SK-N-SH (cell line): ENCODE data around the gene FLACC1. TPM values are rescaled to one million over a fixed set of nuclear protein-coding genes. Genes with fewer than 3 reads are reported as not detected.

Source experiments
- CTCF ChIA-PET: fragments of 300-600, 350-600 bp; formaldehyde crosslinking; extraction: SDS; loops from one replicate; lab custom pipeline; 2021; lab: Yijun Ruan, JAX
- POLR2A ChIA-PET: fragments of 350-600 bp; sonication (Branson Sonifier 250); formaldehyde crosslinking; extraction: SDS; loops from one replicate; lab custom pipeline; 2020; ENCODE audit warnings: antibody characterized with exemption, inconsistent platforms; lab: Yijun Ruan, JAX
- DNase-seq: peaks from one replicate; pipeline ENCODE4 v3.0.0; 2012
- H2AFZ ChIP-seq: fragments of 200-600 bp; sonication (generic); 2 replicates; pipeline ENCODE4 v1.8.1; 2016; ENCODE audit warnings: antibody characterized with exemption, mild to moderate bottlenecking, low read depth
- H3F3A ChIP-seq: fragments of 200-600 bp; sonication (generic); replicated peaks from 2 replicates; pipeline ENCODE3; 2016; ENCODE audit warnings: antibody characterized with exemption, mild to moderate bottlenecking; ENCODE audit not compliant: insufficient read depth
- H3K27ac ChIP-seq, 2 experiments: fragments of 200-500 bp in 1 of 2; fragments of 200-600 bp in 1 of 2; sonication (Bioruptor generic) in 1 of 2; sonication (generic), shearing (Covaris generic) in 1 of 2; 2 replicates each; pipeline versions ENCODE4 v1.5.1 to v1.6.1; 2014 to 2016; ENCODE audit warnings: low read depth in 2 of 2, inconsistent platforms in 1 of 2, low read length in 1 of 2, mild to moderate bottlenecking in 1 of 2, mixed read lengths in 1 of 2
- H3K27me3 ChIP-seq: fragments of 200-600 bp; sonication (generic), shearing (Covaris generic); 2 replicates; pipeline ENCODE4 v1.6.1; 2016; ENCODE audit warnings: mixed run types; ENCODE audit not compliant: insufficient read depth
- H3K36me3 ChIP-seq, 2 experiments: fragments of 200-500 bp in 1 of 2; fragments of 200-600 bp in 1 of 2; sonication (Bioruptor generic) in 1 of 2; sonication (generic) in 1 of 2; replicated peaks in 1 of 2; 2 replicates each; pipeline versions ENCODE3 to v1.5.1; 2014 to 2016; ENCODE audit warnings: low read length in 1 of 2, mild to moderate bottlenecking in 1 of 2; ENCODE audit not compliant: insufficient read depth in 2 of 2, control insufficient read depth in 1 of 2
- H3K4me1 ChIP-seq, 2 experiments: fragments of 200-500 bp in 1 of 2; fragments of 200-600 bp in 1 of 2; sonication (Bioruptor generic) in 1 of 2; sonication (generic), shearing (Covaris generic) in 1 of 2; 2 replicates each; pipeline versions ENCODE4 v1.5.1 to v1.6.1; 2014 to 2016; ENCODE audit warnings: low read depth in 1 of 2, low read length in 1 of 2, mixed run types in 1 of 2; ENCODE audit not compliant: insufficient read depth in 2 of 2, control insufficient read depth in 1 of 2
- H3K4me2 ChIP-seq: fragments of 200-600 bp; sonication (generic), shearing (Covaris generic); 2 replicates; pipeline ENCODE4 v1.6.1; 2017; ENCODE audit warnings: mixed run types
- H3K4me3 ChIP-seq, 2 experiments: fragments of 200-500 bp in 1 of 2; fragments of 200-600 bp in 1 of 2; sonication (Bioruptor generic) in 1 of 2; sonication (generic), shearing (Covaris generic) in 1 of 2; 2 replicates each; pipeline versions ENCODE4 v1.5.1 to v1.8.1; 2014 to 2016; ENCODE audit warnings: low read depth in 2 of 2, inconsistent platforms in 1 of 2, low read length in 1 of 2, mild to moderate bottlenecking in 1 of 2, mixed read lengths in 1 of 2, moderate library complexity in 1 of 2
- H3K79me2 ChIP-seq: fragments of 200-600 bp; sonication (generic); 2 replicates; pipeline ENCODE4 v1.8.1; 2017; ENCODE audit warnings: mild to moderate bottlenecking; ENCODE audit not compliant: insufficient read depth
- H3K9ac ChIP-seq: fragments of 200-600 bp; sonication (generic); 2 replicates; pipeline ENCODE4 v1.6.1; 2017; ENCODE audit warnings: mixed run types
- H3K9me2 ChIP-seq: fragments of 200-600 bp; sonication (generic); 2 replicates; pipeline ENCODE4 v1.6.1; 2017; ENCODE audit warnings: mixed run types
- H3K9me3 ChIP-seq: fragments of 200-600 bp; sonication (generic); 2 replicates; pipeline ENCODE4 v1.6.1; 2017; ENCODE audit warnings: mixed run types, mild to moderate bottlenecking, moderate library complexity
- H4K20me1 ChIP-seq: fragments of 200-600 bp; sonication (generic); 2 replicates; pipeline ENCODE4 v1.6.1; 2017; ENCODE audit warnings: mild to moderate bottlenecking, mixed run types; ENCODE audit not compliant: insufficient read depth
- CTCF ChIP-seq: fragments of 200-600 bp; sonication (generic); IDR thresholded peaks from 2 replicates; pipeline ENCODE4 v1.6.1; 2017; ENCODE audit warnings: antibody characterized with exemption, mild to moderate bottlenecking, moderate library complexity
- EP300 ChIP-seq, 2 experiments: IDR thresholded peaks; 2 replicates each; pipeline versions ENCODE4 v1.4.0 to v1.6.1; 2012; ENCODE audit warnings: borderline replicate concordance in 1 of 2, low read depth in 1 of 2, low read length in 1 of 2
- EZH2phosphoT487 ChIP-seq: fragments of 200-600 bp; sonication (generic); IDR thresholded peaks from 2 replicates; pipeline ENCODE4 v1.6.1; 2017; ENCODE audit warnings: low read depth, mixed run types, mild to moderate bottlenecking, antibody characterized with exemption, moderate library complexity, borderline replicate concordance
- FOXJ3 ChIP-seq: sonication (generic); formaldehyde crosslinking; IDR thresholded peaks from 2 replicates; pipeline ENCODE4 v1.5.1; 2020; ENCODE audit warnings: mild to moderate bottlenecking, missing genetic modification reagents
- IRF3 ChIP-seq: fragments of 150-350 bp; IDR thresholded peaks from 2 replicates; pipeline ENCODE4 v1.6.1; 2016; ENCODE audit warnings: mild to moderate bottlenecking, low read depth, low read length
- JUND ChIP-seq: IDR thresholded peaks from 2 replicates; pipeline ENCODE4 v1.4.0; 2012
- MEF2A ChIP-seq: IDR thresholded peaks from 2 replicates; pipeline ENCODE4 v1.4.0; 2012; ENCODE audit warnings: low read depth, borderline replicate concordance
- MXI1 ChIP-seq: IDR thresholded peaks from 2 replicates; pipeline ENCODE4 v1.6.1; 2012; ENCODE audit warnings: mild to moderate bottlenecking, low read depth, low read length, improper control_type of control experiment
- POLR2AphosphoS5 ChIP-seq: IDR thresholded peaks from 2 replicates; pipeline ENCODE4 v1.6.1; 2012; ENCODE audit warnings: low read depth, low read length
- RAD21 ChIP-seq: IDR thresholded peaks from 2 replicates; pipeline ENCODE4 v1.6.1; 2012; ENCODE audit warnings: mild to moderate bottlenecking, low read length
- RCOR1 ChIP-seq: fragments of 150-350 bp; IDR thresholded peaks from 2 replicates; pipeline ENCODE4 v1.6.1; 2017; ENCODE audit warnings: antibody characterized with exemption, low read length
- REST ChIP-seq: IDR thresholded peaks from 2 replicates; pipeline ENCODE4 v1.6.1; 2012; ENCODE audit warnings: mild to moderate bottlenecking, low read depth, low read length, moderate library complexity
- RFX5 ChIP-seq: IDR thresholded peaks from 2 replicates; pipeline ENCODE4 v1.6.1; 2012; ENCODE audit warnings: mild to moderate bottlenecking, improper control_type of control experiment, low read length
- RXRA ChIP-seq: IDR thresholded peaks from 2 replicates; pipeline ENCODE4 v1.4.0; 2012; ENCODE audit warnings: low read depth, mild to moderate bottlenecking, borderline replicate concordance
- TAF1 ChIP-seq: IDR thresholded peaks from 2 replicates; pipeline ENCODE4 v1.6.1; 2012; ENCODE audit warnings: low read depth, mild to moderate bottlenecking, low read length, moderate library complexity, borderline replicate concordance
- TCF12 ChIP-seq: IDR thresholded peaks from 2 replicates; pipeline ENCODE4 v1.4.0; 2012
- YY1 ChIP-seq: IDR thresholded peaks from 2 replicates; pipeline ENCODE4 v1.4.0; 2012; ENCODE audit warnings: low read depth, mild to moderate bottlenecking
- WGBS: methylation state at CpG from one replicate; pipeline ENCODE4 v1.1.6; 2017; ENCODE audit warnings: low lambda C conversion rate; 5-methylcytosine and 5-hydroxymethylcytosine counted together
- polyA plus RNA-seq, 3 experiments: library from polyadenylated mRNA; depleted of rRNA; stranded (reverse); fragments of >200 nt; gene quantifications; 2 replicates each; pipeline ENCODE4 v1.2.3, GENCODE V29; 2012

FLACC1 gene
- polyA plus RNA-seq, 1 of the 3 experiments (the other 2 are of a cell fraction) = 0.35 TPM

GRCh38 chr2:201377218-201377617 is 20.1 kb upstream of the FLACC1 start:
- CTCF ChIA-PET = interaction anchor here (0.6 to 1.4 kb wide), 2 partner anchors 14 to 256 kb away, joined by 3 to 8 read pairs; no protein-coding TSS in a partner anchor

GRCh38 chr2:201369775-201370174 is 12.6 kb upstream of the FLACC1 start:
- peaks cover 8% of the 10 kb centered on the region; the same call in 1 of the 2 replicates for H3K9me3 ChIP-seq
- H3K9me2 ChIP-seq = no peaks in the 10 kb centered on the region
- peaks cover 13% of the 10 kb centered on the region for H3F3A ChIP-seq
- no peak overlapping the region for H3K4me3 ChIP-seq
- WGBS = 78% methylated on average over 9 of the region's 11 CpGs
- ChIA-PET CTCF (no interaction called here), POLR2A (no interaction called here)
- no peak overlapping the region for H3K4me2 ChIP-seq
- no peak overlapping the region for H3K27ac ChIP-seq
- no peaks in the 10 kb centered on the region for H4K20me1 ChIP-seq
- no peak overlapping the region for H3K9ac ChIP-seq
- DNase-seq = no peak
- peaks cover 0 to 23% of the 10 kb centered on the region in 2 experiments for H3K36me3 ChIP-seq
- H3K79me2 ChIP-seq = no peaks in the 10 kb centered on the region
- no peak overlapping the region for H2AFZ ChIP-seq
- no peaks in the 10 kb centered on the region for H3K27me3 ChIP-seq
- no peaks in the 10 kb centered on the region for H3K4me1 ChIP-seq
- TF ChIP-seq JUND = no peak
- no peak for TF ChIP-seq IRF3
- TF ChIP-seq RCOR1 = no peak
- TF ChIP-seq REST = no peak
- no peak for TF ChIP-seq CTCF
- no peak for TF ChIP-seq YY1
- no peak for TF ChIP-seq RFX5
- no peak for TF ChIP-seq RAD21

More at GRCh38 chr2:201377218-201377617, 20.1 kb upstream of the FLACC1 start:
- H3F3A ChIP-seq = peaks cover 14% of the 10 kb centered on the region
- H3K36me3 ChIP-seq = peaks cover 26 to 50% of the 10 kb centered on the region in 2 experiments
- H3K79me2 ChIP-seq = no peaks in the 10 kb centered on the region
- TF ChIP-seq FOXJ3 (CRISPR knock-in tag) (no peak), MEF2A (no peak), RCOR1 (no peak), TAF1 (no peak), TCF12 (no peak), CTCF (no peak), MXI1 (no peak), POLR2AphosphoS5 (no peak), RAD21 (no peak), EZH2phosphoT487 (no peak), EP300 (IDR thresholded peaks at IDR 0.05; ENCODE audit: borderline replicate concordance in 1 of 2, low read depth in 1 of 2, low read length in 1 of 2) (no peak), RXRA (no peak)
- no peak for DNase-seq
- no peak overlapping the region for H3K4me3 ChIP-seq
- WGBS = 97% methylated on average over 3 of the region's 3 CpGs
- peaks cover 0 to 2% of the 10 kb centered on the region in 2 experiments; a peak in 2 of 4 replicates for H3K4me1 ChIP-seq
- H3K9ac ChIP-seq = no peak overlapping the region
- no peak overlapping the region for H2AFZ ChIP-seq
- no peaks in the 10 kb centered on the region for H3K9me2 ChIP-seq
- POLR2A ChIA-PET = no interaction called here
- no peak overlapping the region for H3K4me2 ChIP-seq
- H4K20me1 ChIP-seq = no peaks in the 10 kb centered on the region
- H3K27me3 ChIP-seq = no peaks in the 10 kb centered on the region
- no peaks in the 10 kb centered on the region; the same call in 1 of the 2 replicates for H3K9me3 ChIP-seq
- H3K27ac ChIP-seq = no peak overlapping the region; a peak in 1 of 4 replicates
